Astrocyte (in vitro differentiated cells and primary cell): Measurements from ENCODE around the gene IGSF21. TPM values are rescaled to one million over a fixed set of nuclear protein-coding genes. Genes with fewer than 3 reads are reported as not detected.

Experiments
- DNase-seq: peaks from one replicate; pipeline ENCODE4 v3.0.0-alpha.2; 2010; ENCODE audit warnings: low read depth
- FAIRE-seq: peaks from 2 replicates; lab custom pipeline; 2011; peaks lifted over from hg19 to GRCh38; lab: Jason Lieb, UNC
- H2AFZ ChIP-seq: 2 replicates; pipeline ENCODE4 v1.6.0; 2012; ENCODE audit warnings: low read depth, low read length, inconsistent platforms
- H3K27ac ChIP-seq: 2 replicates; pipeline ENCODE4 v1.5.1; 2011; ENCODE audit warnings: low read depth, low read length, inconsistent platforms
- H3K27me3 ChIP-seq: 2 replicates; pipeline ENCODE4 v1.6.0; 2011; ENCODE audit warnings: low read length, inconsistent platforms; ENCODE audit not compliant: insufficient read depth
- H3K36me3 ChIP-seq: 2 replicates; pipeline ENCODE4 v1.5.1; 2011; ENCODE audit warnings: low read length, inconsistent platforms; ENCODE audit not compliant: insufficient read depth
- H3K4me1 ChIP-seq: 2 replicates; pipeline ENCODE4 v1.5.1; 2011; ENCODE audit warnings: low read length, inconsistent platforms; ENCODE audit not compliant: insufficient read depth
- H3K4me2 ChIP-seq: 2 replicates; pipeline ENCODE4 v1.6.0; 2012; ENCODE audit warnings: low read length, inconsistent platforms
- H3K4me3 ChIP-seq: 2 replicates; pipeline ENCODE4 v1.5.1; 2011; ENCODE audit warnings: low read depth, mild to moderate bottlenecking, low read length, inconsistent platforms; ENCODE audit not compliant: insufficient read depth
- H3K79me2 ChIP-seq: 2 replicates; pipeline ENCODE4 v1.6.0; 2012; ENCODE audit warnings: mild to moderate bottlenecking, low read length, inconsistent platforms; ENCODE audit not compliant: insufficient read depth
- H3K9ac ChIP-seq: 2 replicates; pipeline ENCODE4 v1.6.0; 2012; ENCODE audit warnings: mild to moderate bottlenecking, low read length, inconsistent platforms
- H3K9me3 ChIP-seq: 2 replicates; pipeline ENCODE4 v1.5.1; 2012; ENCODE audit warnings: low read depth, mild to moderate bottlenecking, low read length, inconsistent platforms; ENCODE audit not compliant: insufficient read depth
- H4K20me1 ChIP-seq: 2 replicates; pipeline ENCODE4 v1.6.0; 2012; ENCODE audit warnings: low read length, inconsistent platforms; ENCODE audit not compliant: insufficient read depth
- H3K27ac Mint-ChIP-seq: one replicate; pipeline ENCODE4 v1.8.0; 2021; ENCODE audit warnings: mild to moderate bottlenecking, mixed read lengths; ENCODE audit not compliant: unreplicated experiment
- H3K27me3 Mint-ChIP-seq: one replicate; pipeline ENCODE4 v1.8.0; 2021; ENCODE audit warnings: low read depth, mixed read lengths; ENCODE audit not compliant: unreplicated experiment
- H3K36me3 Mint-ChIP-seq: one replicate; pipeline ENCODE4 v1.8.0; 2021; ENCODE audit warnings: low read depth, mixed read lengths; ENCODE audit not compliant: unreplicated experiment
- H3K4me1 Mint-ChIP-seq: one replicate; pipeline ENCODE4 v1.8.0; 2021; ENCODE audit warnings: low read depth, mixed read lengths; ENCODE audit not compliant: unreplicated experiment
- H3K4me3 Mint-ChIP-seq: one replicate; pipeline ENCODE4 v1.8.0; 2021; ENCODE audit warnings: mild to moderate bottlenecking, moderate library complexity, mixed read lengths; ENCODE audit not compliant: unreplicated experiment
- H3K9me3 Mint-ChIP-seq: one replicate; pipeline ENCODE4 v1.8.0; 2021; ENCODE audit warnings: mild to moderate bottlenecking, mixed read lengths; ENCODE audit not compliant: unreplicated experiment
- EZH2 ChIP-seq: IDR thresholded peaks from 2 replicates; pipeline ENCODE4 v1.6.1; 2012; ENCODE audit warnings: mild to moderate bottlenecking, low read length, inconsistent platforms; ENCODE audit not compliant: insufficient read depth
- total RNA-seq: library from RNA; stranded (reverse); gene quantifications from 2 replicates; pipeline ENCODE4 v1.2.1, GENCODE V29; 2021
- TF ChIP-seq, protein P1 (sequence below): IDR thresholded peaks from 2 replicates; pipeline ENCODE4 v1.5.1; 2011; ENCODE audit warnings: low read depth, mild to moderate bottlenecking, inconsistent platforms, low read length, moderate library complexity; ENCODE audit not compliant: insufficient read depth

Gene IGSF21
- total RNA-seq, 1 donor from 2014 or later, result not detected

DNA sequence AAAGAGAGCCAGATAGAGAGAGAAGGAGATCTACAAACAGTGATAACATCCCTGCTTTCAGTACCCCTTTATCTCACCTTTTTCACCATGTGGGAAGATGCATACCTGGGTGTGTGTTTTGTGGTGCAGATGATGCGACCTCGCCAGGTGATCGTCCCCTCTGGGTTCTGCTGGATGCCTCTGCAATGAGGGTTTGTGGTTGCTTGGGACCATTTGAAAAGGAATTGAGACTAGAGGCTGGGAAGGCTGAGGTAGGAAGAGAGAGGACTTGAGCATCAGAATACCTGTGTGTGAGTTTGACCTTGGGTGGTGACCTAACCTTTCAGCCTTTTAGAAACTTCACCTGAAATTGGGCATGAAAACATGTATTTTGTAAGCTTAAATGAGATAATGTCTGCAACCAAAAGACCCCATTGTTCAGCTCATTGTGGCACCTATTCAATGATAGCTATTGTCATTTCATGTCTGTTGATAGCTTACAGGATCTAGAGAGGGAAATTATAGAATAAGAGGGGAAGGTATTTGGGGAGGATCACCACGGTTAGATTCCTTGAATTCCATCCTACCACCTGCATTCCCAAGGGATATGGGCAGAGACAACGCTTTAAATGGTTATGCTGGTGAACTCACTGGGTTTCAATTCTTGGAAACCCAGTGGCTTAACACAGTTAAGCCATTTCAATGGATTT, 125.7 kb downstream of the IGSF21 start:
- no peak for DNase-seq
- Histone ChIP-seq H3K4me2 (no peak overlapping the region), H3K36me3 (no peaks in the 10 kb centered on the region), H2AFZ (no peak overlapping the region), H3K9me3 (peaks cover 6% of the 10 kb centered on the region), H3K4me1 (no peaks in the 10 kb centered on the region), H3K4me3 (no peak overlapping the region), H3K27me3 (no peaks in the 10 kb centered on the region), H3K27ac (no peak overlapping the region), H3K9ac (no peak overlapping the region), H4K20me1 (no peaks in the 10 kb centered on the region), H3K79me2 (no peaks in the 10 kb centered on the region)
- Mint-ChIP-seq H3K4me3 (no peak overlapping the region), H3K27ac (no peak overlapping the region), H3K27me3 (peaks cover 42% of the 10 kb centered on the region), H3K4me1 (no peaks in the 10 kb centered on the region), H3K9me3 (peaks cover 17% of the 10 kb centered on the region), H3K36me3 (no peaks in the 10 kb centered on the region)
- TF ChIP-seq, protein P1, sequence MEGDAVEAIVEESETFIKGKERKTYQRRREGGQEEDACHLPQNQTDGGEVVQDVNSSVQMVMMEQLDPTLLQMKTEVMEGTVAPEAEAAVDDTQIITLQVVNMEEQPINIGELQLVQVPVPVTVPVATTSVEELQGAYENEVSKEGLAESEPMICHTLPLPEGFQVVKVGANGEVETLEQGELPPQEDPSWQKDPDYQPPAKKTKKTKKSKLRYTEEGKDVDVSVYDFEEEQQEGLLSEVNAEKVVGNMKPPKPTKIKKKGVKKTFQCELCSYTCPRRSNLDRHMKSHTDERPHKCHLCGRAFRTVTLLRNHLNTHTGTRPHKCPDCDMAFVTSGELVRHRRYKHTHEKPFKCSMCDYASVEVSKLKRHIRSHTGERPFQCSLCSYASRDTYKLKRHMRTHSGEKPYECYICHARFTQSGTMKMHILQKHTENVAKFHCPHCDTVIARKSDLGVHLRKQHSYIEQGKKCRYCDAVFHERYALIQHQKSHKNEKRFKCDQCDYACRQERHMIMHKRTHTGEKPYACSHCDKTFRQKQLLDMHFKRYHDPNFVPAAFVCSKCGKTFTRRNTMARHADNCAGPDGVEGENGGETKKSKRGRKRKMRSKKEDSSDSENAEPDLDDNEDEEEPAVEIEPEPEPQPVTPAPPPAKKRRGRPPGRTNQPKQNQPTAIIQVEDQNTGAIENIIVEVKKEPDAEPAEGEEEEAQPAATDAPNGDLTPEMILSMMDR, result no peak
- no peak for TF ChIP-seq EZH2
- FAIRE-seq, result no peak

DNA sequence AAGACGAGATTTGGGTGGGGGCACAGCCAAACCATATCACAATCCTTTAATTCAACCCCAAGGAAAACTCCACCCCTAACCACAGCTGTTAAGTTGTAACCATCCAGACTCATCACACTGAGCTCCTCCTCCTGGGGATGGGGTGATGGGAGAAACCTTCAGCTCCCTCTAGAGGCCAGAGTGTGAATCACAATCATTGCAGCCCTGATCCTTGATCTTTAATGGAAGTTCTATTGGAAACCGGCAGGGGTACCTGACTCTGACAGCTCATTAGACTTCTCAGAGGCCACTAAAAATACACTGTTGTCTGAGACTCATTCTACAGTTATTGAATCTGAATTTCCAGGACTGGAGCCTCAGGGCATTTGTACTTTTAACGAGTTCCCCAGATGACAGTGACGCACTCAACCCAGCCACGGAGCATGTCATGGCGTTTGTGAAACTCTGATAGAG, 127.2 kb downstream of the IGSF21 start:
- Histone ChIP-seq H3K36me3 (no peaks in the 10 kb centered on the region), H3K4me1 (no peaks in the 10 kb centered on the region), H4K20me1 (no peaks in the 10 kb centered on the region), H3K9me3 (peaks cover 3% of the 10 kb centered on the region), H3K4me2 (no peak overlapping the region), H3K9ac (no peak overlapping the region), H3K27me3 (no peaks in the 10 kb centered on the region), H3K27ac (no peak overlapping the region), H3K4me3 (no peak overlapping the region), H3K79me2 (no peaks in the 10 kb centered on the region), H2AFZ (no peak overlapping the region)
- no peak for FAIRE-seq
- Mint-ChIP-seq H3K4me1 (no peaks in the 10 kb centered on the region), H3K36me3 (no peaks in the 10 kb centered on the region), H3K9me3 (peaks cover 17% of the 10 kb centered on the region), H3K27me3 (peaks cover 46% of the 10 kb centered on the region), H3K27ac (no peak overlapping the region), H3K4me3 (no peak overlapping the region)
- DNase-seq, result no peak
- TF ChIP-seq, protein P1, result peak; percentile 57
- no peak for TF ChIP-seq EZH2

DNA sequence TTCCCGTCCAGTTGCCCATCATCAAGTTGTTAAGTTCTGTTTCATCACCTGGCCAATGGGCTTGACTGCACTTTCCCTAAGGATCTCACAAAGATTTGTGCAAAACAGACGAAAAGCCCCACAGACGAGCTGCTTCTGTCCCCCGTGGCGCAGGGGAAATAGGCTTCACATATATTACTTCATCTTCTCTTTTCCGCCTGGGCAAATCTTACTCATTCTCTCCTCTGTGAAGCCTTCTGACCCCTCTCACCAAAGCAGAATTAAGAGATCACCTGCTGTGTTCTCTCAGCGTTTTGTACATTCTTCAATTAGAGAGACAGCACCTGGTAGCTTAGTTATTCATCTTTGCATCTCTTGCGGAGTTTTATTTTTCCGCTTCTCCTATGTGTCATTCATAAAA, 129.8 kb downstream of the IGSF21 start:
- Histone ChIP-seq H3K9ac (no peak overlapping the region), H3K79me2 (no peaks in the 10 kb centered on the region), H3K27ac (no peak overlapping the region), H3K4me3 (no peak overlapping the region), H3K9me3 (no peaks in the 10 kb centered on the region), H2AFZ (no peak overlapping the region), H3K36me3 (no peaks in the 10 kb centered on the region), H4K20me1 (no peaks in the 10 kb centered on the region), H3K4me1 (no peaks in the 10 kb centered on the region), H3K27me3 (no peaks in the 10 kb centered on the region), H3K4me2 (no peak overlapping the region)
- no peak for DNase-seq
- no peak for FAIRE-seq
- Mint-ChIP-seq H3K36me3 (no peaks in the 10 kb centered on the region), H3K4me1 (no peaks in the 10 kb centered on the region), H3K27me3 (peaks cover 63% of the 10 kb centered on the region), H3K9me3 (peaks cover 13% of the 10 kb centered on the region), H3K4me3 (no peak overlapping the region), H3K27ac (no peak overlapping the region)
- TF ChIP-seq, protein P1, result no peak
- TF ChIP-seq EZH2, result no peak
